D721Med (cell line): ENCODE measurements around the gene IQCK.
"Not testable (repeated sequence)": the region's sequence is repeated elsewhere in the genome, so short reads cannot be mapped to it uniquely, and the experiment has no call there.

Experiments
- DNase-seq: peaks from one replicate; pipeline ENCODE4 v3.0.0; 2011; ENCODE audit warnings: low spot score; ENCODE audit not compliant: insufficient read length
- FAIRE-seq: peaks from 2 replicates; lab custom pipeline; 2011; peaks lifted over from hg19 to GRCh38; lab: Jason Lieb, UNC
- CTCF ChIP-seq: IDR thresholded peaks from 2 replicates; pipeline ENCODE4 v1.5.1; 2012; ENCODE audit warnings: mild to moderate bottlenecking, control low read depth; ENCODE audit not compliant: insufficient read depth; ENCODE audit errors: missing control alignments

The IQCK gene

DNA sequence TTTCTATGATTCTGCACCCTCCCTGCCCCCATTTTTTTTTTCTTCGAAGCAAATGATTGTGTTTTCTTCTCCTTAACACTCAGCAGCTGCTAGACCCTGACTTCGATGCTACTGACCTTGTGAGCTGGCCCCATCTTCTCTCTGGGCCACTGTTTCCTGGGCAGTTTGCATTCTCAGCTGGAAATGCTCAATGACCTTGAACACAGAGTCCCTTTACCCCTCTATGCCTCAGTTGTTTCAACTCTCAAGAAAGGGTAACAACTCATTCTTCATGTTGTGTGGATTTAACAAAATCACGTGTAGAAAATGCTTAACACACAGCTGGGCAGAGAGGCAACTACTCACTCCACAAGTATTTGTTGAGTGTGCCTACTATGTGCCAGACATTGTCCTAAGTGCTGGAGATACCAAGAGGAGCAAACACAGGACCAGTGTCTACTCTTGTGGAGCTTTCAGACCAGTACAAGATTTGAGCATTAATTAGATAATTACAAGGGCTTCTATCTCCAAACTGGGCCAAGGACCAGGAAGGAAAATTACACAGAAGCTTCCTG is 66.2 kb downstream of the IQCK start:
- TF ChIP-seq CTCF: no peak
- no peak for DNase-seq
- no peak for FAIRE-seq

GRCh38 chr16:19785081-19785480 is 67.0 kb downstream of the IQCK start:
- no peak for FAIRE-seq
- TF ChIP-seq CTCF: no peak
- no peak for DNase-seq

DNA sequence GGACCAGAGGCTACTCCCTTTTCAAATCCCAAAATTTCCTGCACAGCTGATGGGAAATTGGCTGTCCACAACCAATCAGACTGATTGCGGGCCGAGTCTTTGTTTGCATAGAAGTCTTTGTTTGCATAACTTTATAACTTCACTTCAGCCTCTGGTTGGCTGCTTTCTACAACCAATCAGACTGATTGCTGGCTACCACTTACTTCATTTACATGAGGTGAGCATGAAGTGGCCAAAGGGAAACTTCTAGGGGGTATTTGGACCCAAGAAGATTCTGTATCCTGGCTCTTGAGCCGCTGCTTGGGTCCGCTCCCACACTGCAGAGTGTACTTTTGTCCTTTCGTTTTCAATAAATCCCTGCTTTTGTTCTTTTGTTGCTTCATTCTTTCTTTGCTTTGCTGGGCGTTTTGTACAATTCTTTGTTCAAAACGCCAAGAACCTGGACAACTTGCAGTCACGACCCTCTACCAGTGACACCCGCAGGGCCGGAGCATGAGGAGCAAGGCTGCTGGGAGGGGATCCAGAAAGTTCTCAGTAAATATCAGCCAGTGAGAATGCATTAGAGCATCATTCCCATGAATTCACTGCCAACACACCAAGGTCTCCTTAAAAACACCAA is 67.5 kb downstream of the IQCK start:
- TF ChIP-seq CTCF: no peak
- DNase-seq (no peak), FAIRE-seq (no peak)

DNA sequence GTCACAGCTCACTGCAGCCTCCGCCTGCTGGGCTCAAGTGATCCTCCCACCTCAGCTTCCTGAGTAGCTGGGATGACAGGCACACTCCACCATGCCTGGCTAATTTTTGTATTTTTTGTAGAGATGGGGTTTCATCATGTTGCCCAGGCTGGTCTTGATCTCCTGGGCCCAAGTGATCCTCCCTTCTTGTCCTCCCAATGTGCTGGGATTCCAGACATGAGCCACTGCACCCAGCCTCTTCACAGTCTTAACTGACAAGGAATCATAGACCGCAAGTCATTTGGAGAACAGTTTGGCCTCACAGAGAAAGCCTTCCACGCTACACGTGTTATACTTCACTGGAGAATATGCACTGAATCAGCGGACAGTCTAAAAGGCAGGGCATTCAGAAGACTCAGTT is 83.3 kb downstream of the IQCK start:
- FAIRE-seq, DNase-seq: not testable (repeated sequence)

DNA sequence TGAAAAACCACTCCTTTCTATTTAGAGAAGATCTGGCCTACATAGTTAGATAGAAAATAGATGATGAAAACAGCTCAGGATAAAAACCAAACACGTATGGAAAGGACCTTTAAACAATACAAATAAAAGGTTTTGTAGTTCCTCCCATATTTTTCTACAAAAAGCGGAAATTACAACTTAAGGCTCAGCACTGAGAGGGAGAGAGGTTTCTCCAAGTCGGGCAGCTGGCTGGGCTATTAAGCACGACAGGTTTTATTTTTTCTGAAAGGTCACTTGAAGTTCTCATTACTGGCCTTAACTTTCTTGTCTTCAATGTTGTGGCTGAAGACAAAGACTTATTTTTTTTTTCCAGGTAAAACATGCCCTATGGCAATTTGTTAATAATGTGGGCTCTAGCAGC is 83.8 kb downstream of the IQCK start:
- DNase-seq, FAIRE-seq: not testable (repeated sequence)

DNA sequence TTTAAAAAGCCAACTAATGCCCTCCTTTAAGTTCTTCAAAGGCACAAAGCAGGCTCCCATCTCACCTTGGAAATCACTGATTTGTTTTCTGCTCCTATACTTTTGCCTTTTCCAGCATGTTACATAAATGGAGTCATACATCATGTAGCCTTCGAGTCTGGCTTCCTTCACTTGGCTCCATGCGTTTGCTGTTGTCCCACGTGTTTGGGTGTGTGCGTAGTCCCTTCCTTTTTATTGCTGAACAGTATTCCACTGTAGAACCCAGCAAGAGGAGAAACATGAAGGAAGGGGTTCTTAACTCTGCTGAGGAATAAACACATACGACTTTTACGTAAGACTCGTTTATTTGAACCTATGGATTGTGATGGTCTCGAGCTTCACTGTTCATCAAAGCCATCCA is 84.5 kb downstream of the IQCK start:
- DNase-seq (no peak), FAIRE-seq (no peak)
- no peak for TF ChIP-seq CTCF

DNA sequence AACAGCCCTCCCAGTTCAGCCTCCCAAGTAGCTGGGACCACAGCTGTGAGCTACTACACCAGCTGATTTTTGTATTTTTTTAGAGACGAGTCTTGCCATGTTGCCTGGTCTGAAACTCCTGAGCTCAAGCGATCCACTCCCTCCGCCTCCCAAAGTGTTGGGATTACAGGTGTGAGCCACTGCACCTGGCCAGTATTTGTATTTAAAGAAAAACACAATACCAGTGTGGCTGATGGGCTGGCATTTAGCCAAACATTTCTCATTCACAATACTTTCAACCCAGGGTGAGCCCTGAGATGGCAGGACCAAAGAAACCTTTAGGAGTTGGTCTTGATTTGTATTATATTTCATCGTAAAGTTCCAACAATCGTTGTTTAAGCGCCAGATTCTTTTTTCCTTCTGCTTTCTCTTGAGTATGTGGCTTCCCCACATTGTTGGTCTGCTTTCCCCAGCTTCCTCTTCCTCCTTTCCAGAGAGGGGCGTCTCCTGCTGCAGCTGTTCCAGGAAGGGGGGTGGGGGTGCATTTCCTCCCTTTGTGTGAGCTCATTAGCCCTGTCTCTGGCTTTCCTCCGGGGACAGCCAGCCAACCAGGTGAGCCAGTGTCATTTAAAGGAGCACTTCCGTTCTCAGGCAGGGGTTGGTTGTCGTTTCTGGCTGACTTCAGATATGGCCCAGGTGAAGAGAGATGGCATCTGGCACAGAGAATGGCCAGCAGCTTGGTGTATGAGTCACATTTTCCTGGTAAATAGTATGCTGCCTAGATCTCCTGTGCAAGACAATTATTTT is 86.7 kb downstream of the IQCK start:
- no peak for TF ChIP-seq CTCF
- no peak for FAIRE-seq
- no peak for DNase-seq
